ENCODE results near the gene OSBPL10. TPM values are rescaled to one million over a fixed set of nuclear protein-coding genes. Genes with fewer than 3 reads are reported as not detected.

The OSBPL10 gene
- total and polyA plus RNA-seq, 2 of the 8 experiments (the other 6 are each of a cell fraction or from before 2014, with no cell fraction given): 26.2 to 86.7 TPM

- Histone ChIP-seq H3K23ac (ENCODE audit: insufficient read length) (no peak overlapping the region), H2AFZ (ENCODE audit: low read length) (no peak overlapping the region), H3K79me1 (ENCODE audit: low read depth, low read length) (peaks cover 5% of the 10 kb centered on the region; the same call in 1 of the 2 replicates), H2AK5ac (ENCODE audit: low read depth, low read length) (no peak overlapping the region), H2BK12ac (ENCODE audit: low read depth, low read length) (no peak overlapping the region), H2BK20ac (ENCODE audit: low read length) (no peak overlapping the region), H3K56ac (replicated peaks; ENCODE audit: insufficient read length, low read depth, low read length) (no peak overlapping the region), H3K23me2 (ENCODE audit: low read depth, low read length) (no peaks in the 10 kb centered on the region; the same call in 1 of the 2 replicates), H3K4me3 (ENCODE audit: extremely low read depth in 1 of 4, insufficient read depth in 2 of 4, low read depth in 3 of 4, low read length in 4 of 4) (no peak overlapping the region), H3K27ac (ENCODE audit: low read depth, low read length) (no peak overlapping the region), H2BK120ac (replicated peaks; ENCODE audit: low read depth, low read length) (no peak overlapping the region), H3K18ac (ENCODE audit: extremely low read depth, low read length) (no peak overlapping the region), H3K9ac (replicated peaks in 1 of 4; ENCODE audit: extremely low read depth in 1 of 4, low read depth in 3 of 4, low read length in 3 of 4) (no peak overlapping the region), H3K4me2 (ENCODE audit: insufficient read depth in 1 of 2, low read depth in 2 of 2, low read length in 2 of 2) (no peak overlapping the region), H3K9me3 (ENCODE audit: insufficient read depth in 2 of 2, low read depth in 1 of 2, low read length in 1 of 2) (no peaks in the 10 kb centered on the region), H3K79me2 (ENCODE audit: control insufficient read depth in 1 of 2, insufficient read depth in 2 of 2, low read length in 2 of 2) (peaks cover 0 to 17% of the 10 kb centered on the region in 2 experiments; a peak in 2 of 4 replicates), H4K5ac (ENCODE audit: insufficient read length, low read depth, low read length) (no peak overlapping the region), H4K8ac (ENCODE audit: extremely low read depth, insufficient read depth, low read length) (no peak overlapping the region), H3K4me1 (replicated peaks in 1 of 4; ENCODE audit: control insufficient read depth in 3 of 4, insufficient read depth in 4 of 4, low read length in 3 of 4) (no peaks in the 10 kb centered on the region), H3K27me3 (replicated peaks in 1 of 4; ENCODE audit: control insufficient read depth in 3 of 4, extremely low read depth in 1 of 4, insufficient read depth in 3 of 4, low read length in 3 of 4) (no peaks in the 10 kb centered on the region; a peak in 1 of 7 replicates), H2BK15ac (ENCODE audit: low read length) (no peak overlapping the region), H4K91ac (replicated peaks; ENCODE audit: insufficient read length, low read length) (no peak overlapping the region), H4K20me1 (replicated peaks in 1 of 2; ENCODE audit: control insufficient read depth in 1 of 2, insufficient read depth in 2 of 2, low read length in 2 of 2) (no peaks in the 10 kb centered on the region), H3K36me3 (ENCODE audit: control insufficient read depth in 2 of 4, insufficient read depth in 4 of 4, low read length in 3 of 4) (peaks cover 0 to 5% (median 2%) of the 10 kb centered on the region in 4 experiments; a peak in 1 of 8 replicates), H2BK5ac (ENCODE audit: low read depth, low read length) (no peak overlapping the region), H3K14ac (ENCODE audit: insufficient read length) (no peak overlapping the region), H3K4ac (replicated peaks; ENCODE audit: insufficient read length, low read depth, low read length) (no peak overlapping the region)
- WGBS, 2 experiments (ENCODE audit: extremely low coverage in 1 of 2, insufficient coverage in 1 of 2, insufficient read length in 1 of 2, insufficient replicate concordance in 2 of 2, low coverage in 1 of 2, low lambda C conversion rate in 2 of 2, missing lambda C conversion rate in 1 of 2): 89% methylated on average over 3 of the region's 3 CpGs; no CpG with 5 or more reads in 1 of the 2 experiments
- no peak for DNase-seq (ENCODE audit: low read depth in 1 of 2, low spot score in 2 of 2)
- CTCF ChIA-PET (ENCODE audit: partially characterized antibody): interaction anchor here (1.0 kb wide), 1 partner anchor 13 kb away, joined by 4 read pairs; no protein-coding TSS in a partner anchor
- POLR2A ChIA-PET (ENCODE audit: partially characterized antibody): interaction anchor here (1.0 kb wide), 1 partner anchor 10 kb away, joined by 3 read pairs; no protein-coding TSS in a partner anchor
- no peak for FAIRE-seq
- no peak for TF ChIP-seq SIX5 (IDR thresholded peaks at IDR 0.05; ENCODE audit: low read depth, low read length)
- TF ChIP-seq CREB1 (IDR thresholded peaks at IDR 0.05): no peak
- no peak for TF ChIP-seq POLR2AphosphoS5 (IDR thresholded peaks at IDR 0.05; ENCODE audit: low read depth, low read length)
- no peak for TF ChIP-seq NANOG (IDR thresholded peaks at IDR 0.05; ENCODE audit: insufficient read depth, low read depth, low read length, poor library complexity, severe bottlenecking)
- no peak for TF ChIP-seq SAP30 (IDR thresholded peaks at IDR 0.05; ENCODE audit: insufficient read depth, insufficient replicate concordance, low read length)
- no peak for TF ChIP-seq KDM5A (IDR thresholded peaks at IDR 0.05; ENCODE audit: low read length)
- TF ChIP-seq RAD21 (IDR thresholded peaks at IDR 0.05 in 1 of 2, conservative IDR thresholded peaks at IDR 0.05 in 1 of 2; ENCODE audit: low read depth in 2 of 2, low read length in 2 of 2): no peak
- no peak for TF ChIP-seq SUZ12 (IDR thresholded peaks at IDR 0.05; ENCODE audit: low read length)
- TF ChIP-seq RXRA (IDR thresholded peaks at IDR 0.05; ENCODE audit: insufficient read depth, low read depth, low read length): no peak
These were observed 157.9 kb downstream of the OSBPL10 start for GRCh38 chr3:31823184-31823583.
